H9 (cell line): ENCODE measurements around the gene CTNNA3. TPM values are rescaled to one million over a fixed set of nuclear protein-coding genes. Genes with fewer than 3 reads are reported as not detected.

Source experiments
- DNase-seq: peaks from one replicate; pipeline ENCODE4 v3.0.0-alpha.2; 2017
- H2AFZ ChIP-seq: one replicate; pipeline ENCODE4 v1.6.1; 2013; ENCODE audit warnings: mild to moderate bottlenecking, low read length, control low read depth, moderate library complexity
- H2AK5ac ChIP-seq: 2 replicates; pipeline ENCODE4 v1.6.1; 2013; ENCODE audit warnings: low read length, control low read depth, mixed read lengths; ENCODE audit not compliant: insufficient read length
- H2BK120ac ChIP-seq: one replicate; pipeline ENCODE4 v1.6.1; 2013; ENCODE audit warnings: low read depth, mild to moderate bottlenecking, low read length, control low read depth, inconsistent platforms; ENCODE audit not compliant: poor library complexity, severe bottlenecking
- H2BK12ac ChIP-seq: 2 replicates; pipeline ENCODE4 v1.6.1; 2013; ENCODE audit warnings: low read length, control low read depth, mixed read lengths, low read depth; ENCODE audit not compliant: insufficient read length
- H2BK15ac ChIP-seq: 2 replicates; pipeline ENCODE4 v1.6.1; 2013; ENCODE audit warnings: low read depth, low read length, control low read depth
- H2BK20ac ChIP-seq: one replicate; pipeline ENCODE4 v1.6.1; 2013; ENCODE audit warnings: low read depth, mild to moderate bottlenecking, low read length, control low read depth, inconsistent platforms; ENCODE audit not compliant: poor library complexity, severe bottlenecking
- H2BK5ac ChIP-seq: 2 replicates; pipeline ENCODE4 v1.6.1; 2013; ENCODE audit warnings: low read length, control low read depth, mixed read lengths; ENCODE audit not compliant: insufficient read length
- H3K14ac ChIP-seq: 2 replicates; pipeline ENCODE4 v1.6.1; 2013; ENCODE audit warnings: low read length, control low read depth; ENCODE audit not compliant: insufficient read depth
- H3K18ac ChIP-seq: 2 replicates; pipeline ENCODE4 v1.6.1; 2013; ENCODE audit warnings: low read depth, mild to moderate bottlenecking, mixed read lengths, low read length, control low read depth; ENCODE audit not compliant: insufficient read length
- H3K23ac ChIP-seq: 2 replicates; pipeline ENCODE4 v1.6.1; 2013; ENCODE audit warnings: low read length, control low read depth, mixed read lengths, low read depth; ENCODE audit not compliant: insufficient read length
- H3K23me2 ChIP-seq: 2 replicates; pipeline ENCODE4 v1.6.1; 2013; ENCODE audit warnings: low read depth, mild to moderate bottlenecking, mixed read lengths, low read length, control low read depth; ENCODE audit not compliant: insufficient read length, poor library complexity, severe bottlenecking
- H3K27ac ChIP-seq: 2 replicates; pipeline ENCODE4 v1.5.1; 2013; ENCODE audit warnings: low read length, control low read depth, mixed read lengths, low read depth; ENCODE audit not compliant: insufficient read length
- H3K27me3 ChIP-seq: 2 replicates; pipeline ENCODE4 v1.6.1; 2013; ENCODE audit warnings: low read length, control low read depth, inconsistent platforms; ENCODE audit not compliant: insufficient read depth
- H3K4ac ChIP-seq: 2 replicates; pipeline ENCODE4 v1.6.1; 2013; ENCODE audit warnings: low read depth, mild to moderate bottlenecking, control low read depth, inconsistent platforms, low read length, moderate library complexity
- H3K4me1 ChIP-seq: 2 replicates; pipeline ENCODE4 v1.6.1; 2013; ENCODE audit warnings: low read length, control low read depth, inconsistent platforms; ENCODE audit not compliant: insufficient read depth
- H3K4me2 ChIP-seq: 2 replicates; pipeline ENCODE4 v1.6.1; 2013; ENCODE audit warnings: low read length, control low read depth, mixed read lengths; ENCODE audit not compliant: insufficient read length, insufficient read depth
- H3K56ac ChIP-seq: 2 replicates; pipeline ENCODE4 v1.6.1; 2013; ENCODE audit warnings: low read depth, mild to moderate bottlenecking, mixed read lengths, low read length, control low read depth; ENCODE audit not compliant: insufficient read length
- H3K79me1 ChIP-seq: 2 replicates; pipeline ENCODE4 v1.6.1; 2013; ENCODE audit warnings: low read depth, mild to moderate bottlenecking, moderate library complexity, low read length, control low read depth, inconsistent platforms; ENCODE audit not compliant: insufficient read depth, poor library complexity, severe bottlenecking
- H3K79me2 ChIP-seq: 2 replicates; pipeline ENCODE4 v1.6.1; 2013; ENCODE audit warnings: low read length, control low read depth, inconsistent platforms; ENCODE audit not compliant: insufficient read depth
- H3K9ac ChIP-seq: 2 replicates; pipeline ENCODE4 v1.6.1; 2013; ENCODE audit warnings: low read length, control low read depth, mixed read lengths; ENCODE audit not compliant: insufficient read length; ENCODE audit errors: extremely low read depth
- H3K9me3 ChIP-seq: one replicate; pipeline ENCODE4 v1.6.1; 2013; ENCODE audit warnings: low read depth, low read length, inconsistent platforms; ENCODE audit not compliant: control insufficient read depth
- H3T11ph ChIP-seq: one replicate; pipeline ENCODE4 v1.6.1; 2013; ENCODE audit warnings: mild to moderate bottlenecking, low read length, control low read depth, inconsistent platforms
- H4K20me1 ChIP-seq: one replicate; pipeline ENCODE4 v1.6.1; 2013; ENCODE audit not compliant: control insufficient read depth, insufficient read length, insufficient read depth
- H4K5ac ChIP-seq: 2 replicates; pipeline ENCODE4 v1.6.1; 2013; ENCODE audit warnings: low read depth, mild to moderate bottlenecking, mixed read lengths, low read length, control low read depth; ENCODE audit not compliant: insufficient read length
- H4K8ac ChIP-seq: replicated peaks from 2 replicates; pipeline ENCODE4 v1.6.1; 2013; ENCODE audit warnings: low read length, control low read depth, mixed read lengths, low read depth; ENCODE audit not compliant: insufficient read length
- H4K91ac ChIP-seq: 2 replicates; pipeline ENCODE4 v1.6.1; 2013; ENCODE audit warnings: low read depth, mild to moderate bottlenecking, moderate library complexity, mixed read lengths, low read length, control low read depth; ENCODE audit not compliant: insufficient read length
- H3K27ac Mint-ChIP-seq, 3 experiments: 2 replicates in 2 of 3; 3 replicates in 1 of 3; pipeline ENCODE4 v1.8.0; 2020 to 2021; ENCODE audit warnings: mixed read lengths in 3 of 3, mild to moderate bottlenecking in 1 of 3, moderate library complexity in 1 of 3
- H3K27me3 Mint-ChIP-seq: 2 replicates; pipeline ENCODE4 v1.8.0; 2021; ENCODE audit warnings: low read depth, mild to moderate bottlenecking, moderate library complexity, mixed read lengths
- H3K36me3 Mint-ChIP-seq, 3 experiments: 2 replicates in 2 of 3; 3 replicates in 1 of 3; pipeline ENCODE4 v1.8.0; 2020 to 2021; ENCODE audit warnings: low read depth in 3 of 3, mixed read lengths in 3 of 3; ENCODE audit not compliant: insufficient read depth in 1 of 3
- H3K4me1 Mint-ChIP-seq, 2 experiments: 2 replicates each; pipeline ENCODE4 v1.8.0; 2020; ENCODE audit warnings: mixed read lengths in 2 of 2
- H3K4me3 Mint-ChIP-seq, 2 experiments: 2 replicates in 1 of 2; 3 replicates in 1 of 2; pipeline ENCODE4 v1.8.0; 2020 to 2021; ENCODE audit warnings: mild to moderate bottlenecking in 2 of 2, mixed read lengths in 2 of 2, moderate library complexity in 1 of 2
- H3K9me3 Mint-ChIP-seq, 2 experiments: 2 replicates in 1 of 2; 3 replicates in 1 of 2; pipeline ENCODE4 v1.8.0; 2020; ENCODE audit warnings: mild to moderate bottlenecking in 2 of 2, mixed read lengths in 2 of 2, moderate library complexity in 1 of 2
- CTCF ChIP-seq: fragments of 200-600 bp; sonication (generic); conservative IDR thresholded peaks from 3 replicates; pipeline ENCODE4 v1.8.0; 2021; ENCODE audit warnings: antibody characterized with exemption, mild to moderate bottlenecking
- WGBS: extraction: QIAGEN DNeasy Blood & Tissue Kit; methylation state at CpG from one replicate; pipeline ENCODE4 v1.1.7; 2013; ENCODE audit warnings: missing lambda C conversion rate, low lambda C conversion rate, mixed read lengths; ENCODE audit not compliant: insufficient read length; ENCODE audit errors: extremely low coverage; 5-methylcytosine and 5-hydroxymethylcytosine counted together
- total RNA-seq: library from RNA; stranded (reverse); gene quantifications from 2 replicates; pipeline ENCODE4 v1.2.1, GENCODE V29; 2021

CTNNA3 gene
- total RNA-seq, 1 experiment from 2014 or later = 3.3 TPM

DNA sequence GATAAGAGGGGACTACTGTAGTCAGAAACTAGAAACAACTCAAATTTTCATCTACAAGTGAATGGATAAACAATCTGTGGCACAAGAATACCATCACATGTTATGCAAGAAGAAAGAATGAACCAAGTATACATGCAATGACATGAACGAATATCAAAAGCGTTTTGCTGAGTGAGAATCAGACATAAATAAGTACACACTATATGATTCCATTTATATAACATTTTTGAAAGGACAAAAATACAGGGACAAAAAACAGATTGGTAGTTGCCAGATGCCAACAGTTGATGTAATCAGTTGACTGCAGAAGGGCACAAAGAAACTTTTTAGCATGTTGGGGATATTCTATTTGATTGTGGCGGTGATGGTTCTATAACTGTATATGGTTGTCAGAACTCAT lies 33.6 kb downstream of the CTNNA3 start:
- H3K27ac Mint-ChIP-seq = no peak overlapping the region
- H3K27me3 Mint-ChIP-seq = no peaks in the 10 kb centered on the region
- Histone ChIP-seq H3T11ph (no peak overlapping the region), H3K23ac (no peak overlapping the region), H3K4me1 (peaks cover 2% of the 10 kb centered on the region; the same call in 1 of the 2 replicates), H4K91ac (no peak overlapping the region), H2BK5ac (no peak overlapping the region), H3K4me2 (no peak overlapping the region), H3K4ac (no peak overlapping the region), H3K18ac (no peak overlapping the region), H2BK20ac (no peak overlapping the region), H2BK12ac (no peak overlapping the region), H4K5ac (no peak overlapping the region), H2BK120ac (no peak overlapping the region), H2BK15ac (no peak overlapping the region), H3K23me2 (no peaks in the 10 kb centered on the region), H3K56ac (no peak overlapping the region), H3K27me3 (no peaks in the 10 kb centered on the region), H3K9me3 (no peaks in the 10 kb centered on the region), H2AFZ (no peak overlapping the region), H2AK5ac (no peak overlapping the region), H3K79me1 (no peaks in the 10 kb centered on the region), H3K14ac (no peak overlapping the region), H4K8ac (no peak overlapping the region), H4K20me1 (no peaks in the 10 kb centered on the region), H3K9ac (no peak overlapping the region), H3K27ac (no peak overlapping the region), H3K79me2 (no peaks in the 10 kb centered on the region)
- peaks cover 12 to 18% of the 10 kb centered on the region in 2 experiments for H3K4me1 Mint-ChIP-seq
- no peak for DNase-seq
- no peak overlapping the region for H3K4me3 Mint-ChIP-seq
- H3K9me3 Mint-ChIP-seq = no peaks in the 10 kb centered on the region
- no CpG with 5 or more reads among the region's 3 CpGs for WGBS
- no peak for TF ChIP-seq CTCF
- H3K36me3 Mint-ChIP-seq = no peaks in the 10 kb centered on the region
